CD4-positive, alpha-beta T cell treated with Interleukin-10 for 1 hour (primary cell): ENCODE data around the gene NALCN.

ENCODE experiments used
- DNase-seq: peaks from one replicate; pipeline ENCODE4 v3.0.0-alpha.2; 2020

The NALCN gene

DNA sequence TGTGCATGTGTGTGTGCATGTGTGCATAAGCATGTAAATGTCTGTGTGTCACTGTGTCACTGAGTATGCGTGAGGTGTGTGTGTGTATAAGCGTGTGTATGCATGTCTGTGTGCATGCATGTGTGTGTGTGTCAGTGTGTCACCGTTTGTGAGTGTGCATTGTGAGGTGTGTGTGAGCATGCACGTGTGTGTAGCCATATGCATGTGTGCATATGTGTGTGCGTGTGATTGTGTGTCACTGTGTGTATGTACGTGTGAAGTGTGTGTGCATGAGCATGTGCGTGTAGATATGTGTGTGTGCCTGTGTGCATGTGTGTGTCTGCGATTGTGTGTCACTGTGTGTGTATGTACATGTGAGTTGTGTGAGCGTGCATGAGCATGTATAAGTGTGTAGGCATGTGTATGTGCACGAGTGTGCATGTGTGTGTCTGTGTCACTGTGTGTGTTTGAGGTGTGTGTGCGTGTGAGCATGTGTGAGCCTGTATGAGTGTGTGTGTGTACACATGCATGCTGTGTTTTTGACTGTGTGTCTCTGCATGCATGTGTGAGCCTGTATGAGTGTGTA lies 144.5 kb downstream of the NALCN start:
- DNase-seq = no peak

DNA sequence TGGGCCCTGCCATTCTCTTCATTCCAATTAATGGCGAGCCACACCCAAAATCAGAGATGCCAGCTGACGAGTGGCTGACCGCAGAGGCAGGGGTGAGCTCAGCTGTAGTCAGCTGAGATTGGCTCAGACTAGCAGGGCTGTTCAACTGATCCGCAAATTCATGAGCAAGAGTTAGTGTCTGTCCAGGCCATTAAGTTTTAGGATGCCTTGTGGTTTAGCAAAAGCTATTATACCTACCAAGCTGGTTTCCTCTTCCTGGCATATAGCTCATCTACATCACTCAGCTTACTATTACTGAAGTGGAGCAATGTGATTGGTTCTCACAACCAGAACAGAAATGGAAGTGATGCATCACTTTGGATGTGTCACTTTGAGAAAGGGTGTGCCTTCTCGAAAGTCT lies 148.7 kb downstream of the NALCN start:
- DNase-seq = no peak

DNA sequence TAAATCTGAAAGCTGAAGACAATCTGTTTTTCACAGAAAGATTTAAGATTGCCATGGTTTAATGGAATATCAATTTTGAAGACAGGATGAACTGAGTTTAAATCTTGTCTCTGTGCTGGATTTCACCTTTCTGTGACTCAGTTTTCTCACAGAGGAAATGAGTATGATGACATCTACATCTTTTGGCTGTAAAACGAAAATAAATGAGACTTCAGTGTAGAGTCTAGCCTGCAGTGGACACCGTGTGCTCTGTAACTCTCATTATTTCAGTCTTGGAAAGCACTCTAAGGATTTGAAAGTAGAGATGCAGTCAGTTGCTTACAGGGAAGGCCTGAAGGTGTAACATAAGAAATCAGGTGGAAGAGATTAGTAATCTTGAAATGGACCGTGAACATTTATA lies 150.4 kb downstream of the NALCN start:
- no peak for DNase-seq

DNA sequence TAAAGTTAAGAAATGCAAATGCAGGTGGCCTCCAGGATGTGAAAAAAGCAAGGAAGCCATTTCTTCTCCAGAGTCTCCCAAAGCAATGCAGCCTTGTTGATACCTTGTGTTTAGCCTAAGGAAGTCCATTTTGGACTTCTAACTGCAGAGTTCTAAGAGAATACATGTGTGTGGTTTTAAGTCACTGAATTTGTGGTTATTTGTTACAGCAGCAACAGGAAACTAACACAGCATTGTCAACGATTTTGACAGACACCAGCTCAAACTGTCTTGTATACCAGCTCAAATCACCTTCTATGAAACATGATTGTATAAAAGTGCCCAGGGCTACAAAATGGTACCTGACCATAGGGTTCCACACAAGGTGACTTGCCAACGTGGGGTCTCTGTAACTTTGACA lies 151.4 kb downstream of the NALCN start:
- DNase-seq = no peak

DNA sequence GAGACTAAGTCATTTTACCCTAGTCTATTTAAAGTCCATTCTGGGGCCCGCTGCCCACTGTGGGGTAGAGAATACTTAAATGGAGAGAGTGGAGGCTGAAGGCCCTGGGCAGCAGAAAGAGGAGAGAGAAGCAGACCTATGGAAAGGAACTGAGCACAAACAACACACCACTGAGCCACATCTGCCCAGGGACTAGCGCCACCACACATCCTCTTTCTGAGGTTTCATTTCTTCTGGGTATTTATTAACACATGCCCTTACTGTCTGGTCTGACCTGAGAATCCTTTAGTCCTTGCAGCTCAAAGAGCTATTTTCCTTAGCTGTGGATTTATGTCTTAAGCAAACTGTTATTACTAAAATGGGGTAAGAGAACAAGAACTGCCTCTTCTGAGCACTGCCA lies 154.0 kb downstream of the NALCN start:
- DNase-seq = no peak

DNA sequence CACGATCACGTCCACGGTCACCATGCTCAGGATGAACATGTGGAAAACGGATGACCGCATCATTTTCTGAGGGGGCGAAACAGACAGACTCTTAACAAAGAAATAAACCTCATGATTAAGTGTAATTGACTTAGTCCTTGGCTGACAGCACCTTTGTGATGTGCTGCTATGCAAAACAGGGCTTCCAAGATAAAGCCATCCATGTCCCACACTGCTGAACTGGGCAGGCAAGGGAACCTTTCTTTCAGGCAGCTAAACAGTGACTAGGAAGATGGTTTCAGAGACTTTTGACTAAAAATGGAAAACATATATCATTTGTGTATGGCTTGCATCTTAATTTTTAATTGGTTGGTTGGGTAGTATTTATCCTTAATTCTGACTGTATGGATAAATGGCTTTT lies 157.8 kb downstream of the NALCN start:
- DNase-seq = no peak

DNA sequence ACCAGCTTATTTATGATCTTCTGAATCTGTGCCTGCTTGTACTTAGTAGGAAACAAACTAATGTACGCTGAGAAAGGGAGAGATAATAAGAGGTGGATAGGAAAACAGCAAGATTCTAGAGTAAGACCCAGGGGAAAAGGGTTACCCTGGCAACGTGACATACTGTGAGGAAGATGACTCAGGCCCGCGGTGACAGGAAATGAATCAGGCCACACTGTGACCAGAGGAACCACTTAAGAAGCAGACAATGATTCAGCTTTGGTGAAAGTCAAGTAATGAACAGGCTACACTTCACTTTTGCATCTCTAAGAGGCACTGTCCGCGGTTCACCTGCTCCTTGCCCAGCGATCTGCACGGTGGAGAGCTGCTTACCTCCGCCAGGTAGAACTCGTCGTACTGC lies 158.2 kb downstream of the NALCN start:
- DNase-seq = peak; percentile 15

DNA sequence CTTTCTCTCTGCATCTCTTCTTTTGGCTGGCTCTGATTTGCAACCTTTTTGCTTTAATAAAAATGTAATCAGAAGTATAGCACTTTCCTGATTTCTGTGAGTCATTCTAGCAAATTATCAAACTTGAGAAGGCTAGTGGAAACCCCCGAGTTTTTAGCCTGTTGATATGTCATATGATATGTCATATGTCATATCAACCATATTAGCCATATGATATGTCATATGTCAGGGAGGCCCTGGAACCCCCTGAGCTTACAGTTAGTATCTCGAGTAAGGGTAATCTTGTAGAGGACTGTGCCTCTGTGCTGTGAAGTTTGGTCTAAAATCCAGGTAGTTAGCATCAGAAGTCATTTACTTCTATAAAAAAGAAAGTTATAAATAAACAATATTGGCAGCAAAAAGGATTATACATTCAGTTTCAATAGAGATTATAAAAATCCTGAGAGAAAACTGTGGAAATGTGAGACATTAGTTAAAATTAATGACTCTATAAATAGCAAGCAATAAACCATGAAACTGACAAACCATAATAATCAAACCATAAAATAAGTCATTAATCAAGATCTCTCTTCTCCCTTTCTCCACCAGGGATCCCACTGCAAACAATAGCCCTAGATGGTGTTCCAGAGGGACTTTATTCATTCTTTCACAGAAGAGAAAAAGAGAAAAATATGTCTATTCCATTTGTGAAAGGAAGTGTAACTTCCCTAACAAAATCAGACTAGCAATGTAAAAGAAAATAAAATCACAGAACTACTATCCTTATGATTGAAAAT lies 167.4 kb downstream of the NALCN start:
- DNase-seq = no peak

DNA sequence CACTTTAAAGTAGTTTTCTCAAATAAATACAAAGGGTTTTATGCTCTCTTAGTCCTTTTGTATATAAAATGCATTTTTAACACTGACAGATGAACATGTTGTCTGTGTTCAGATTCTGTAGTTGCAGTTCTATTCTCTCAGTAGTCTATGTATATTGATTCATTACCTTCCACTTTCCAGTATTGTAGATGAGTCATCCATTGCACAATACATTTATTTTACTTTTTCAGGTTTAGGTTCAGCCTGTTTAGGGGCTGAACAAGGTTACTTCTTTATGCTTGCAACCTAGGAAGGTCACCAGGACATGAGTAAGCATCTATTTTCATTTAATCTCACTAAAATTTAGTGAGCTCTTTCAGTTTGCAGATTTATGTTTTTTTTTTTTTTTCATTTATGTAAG lies 173.6 kb downstream of the NALCN start:
- DNase-seq = no peak

DNA sequence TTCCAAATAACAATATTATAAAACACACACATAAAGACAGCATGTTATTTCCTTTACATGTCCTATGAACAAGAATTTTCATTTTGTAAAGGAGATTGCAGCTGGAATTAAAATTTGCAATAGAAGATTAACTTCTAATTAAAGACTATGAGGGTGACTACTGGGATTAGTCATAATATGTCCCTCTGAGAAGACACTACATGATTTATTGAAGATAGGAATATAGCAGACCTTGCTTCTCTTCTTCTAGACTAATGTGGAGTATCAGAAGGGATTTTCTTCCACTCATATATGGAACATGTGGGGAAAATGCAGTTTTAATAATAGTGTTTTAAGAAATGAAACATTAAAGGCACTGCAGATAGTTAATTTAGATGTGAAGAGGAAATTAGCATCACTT lies 177.8 kb downstream of the NALCN start:
- DNase-seq = no peak

DNA sequence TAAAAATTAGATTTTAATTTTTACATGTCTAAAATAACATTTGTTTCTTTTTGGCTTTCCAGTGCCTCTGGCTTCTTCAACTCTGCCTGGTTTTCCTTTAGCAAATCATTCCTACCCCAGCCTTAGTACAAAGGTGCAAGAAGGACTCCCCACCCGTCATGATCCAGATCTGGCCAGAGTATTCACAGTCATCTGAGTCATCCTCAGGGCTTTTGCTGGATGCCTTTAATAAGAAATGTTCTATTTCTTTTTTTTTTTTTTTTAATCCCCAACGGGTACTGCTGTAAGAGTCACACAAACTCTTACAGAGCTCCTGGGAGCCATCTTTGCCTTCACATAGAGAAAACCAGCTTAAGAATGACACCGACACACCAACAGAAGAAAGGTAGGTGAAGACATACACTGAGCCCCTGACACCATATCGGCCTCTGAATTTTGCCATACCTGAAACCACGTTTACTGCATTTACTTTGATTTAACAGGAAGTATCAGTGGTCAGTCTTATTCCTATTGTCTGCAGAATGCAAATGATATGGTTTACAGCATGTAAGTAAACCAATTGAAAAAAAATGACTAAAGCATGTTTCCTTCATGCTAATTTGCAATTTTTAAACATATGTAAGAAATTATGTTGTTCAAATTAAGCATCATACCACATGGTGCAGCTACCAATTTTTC lies 184.4 kb downstream of the NALCN start:
- DNase-seq = no peak

DNA sequence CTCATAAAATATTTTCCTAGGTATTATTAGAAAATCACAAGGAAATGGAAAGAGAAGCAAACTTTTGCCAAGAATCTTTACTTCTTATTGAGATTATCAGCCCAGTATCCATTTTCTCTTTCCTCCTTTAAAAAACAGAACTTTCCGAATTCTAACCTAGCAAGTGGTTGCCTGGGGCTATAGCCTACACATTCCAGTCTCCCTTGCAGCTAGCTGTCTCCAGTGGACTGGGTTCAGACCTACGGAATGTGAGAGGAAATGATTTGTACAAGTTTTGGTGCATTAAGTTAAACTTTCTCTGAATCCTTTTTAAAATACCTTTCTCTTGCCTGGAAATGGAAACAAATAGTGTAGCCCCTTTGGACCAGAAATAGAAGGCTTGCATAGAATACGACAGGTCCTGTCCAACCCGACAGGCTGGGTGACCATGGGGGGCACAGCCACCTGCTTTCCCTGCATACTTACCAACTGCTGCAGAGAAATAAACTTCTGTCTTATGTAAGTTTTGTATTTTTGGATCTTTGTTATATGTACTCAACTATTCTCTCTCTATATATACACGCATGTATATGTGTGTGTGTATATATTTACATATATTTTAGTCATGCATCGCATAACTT lies 185.9 kb downstream of the NALCN start:
- DNase-seq = no peak

DNA sequence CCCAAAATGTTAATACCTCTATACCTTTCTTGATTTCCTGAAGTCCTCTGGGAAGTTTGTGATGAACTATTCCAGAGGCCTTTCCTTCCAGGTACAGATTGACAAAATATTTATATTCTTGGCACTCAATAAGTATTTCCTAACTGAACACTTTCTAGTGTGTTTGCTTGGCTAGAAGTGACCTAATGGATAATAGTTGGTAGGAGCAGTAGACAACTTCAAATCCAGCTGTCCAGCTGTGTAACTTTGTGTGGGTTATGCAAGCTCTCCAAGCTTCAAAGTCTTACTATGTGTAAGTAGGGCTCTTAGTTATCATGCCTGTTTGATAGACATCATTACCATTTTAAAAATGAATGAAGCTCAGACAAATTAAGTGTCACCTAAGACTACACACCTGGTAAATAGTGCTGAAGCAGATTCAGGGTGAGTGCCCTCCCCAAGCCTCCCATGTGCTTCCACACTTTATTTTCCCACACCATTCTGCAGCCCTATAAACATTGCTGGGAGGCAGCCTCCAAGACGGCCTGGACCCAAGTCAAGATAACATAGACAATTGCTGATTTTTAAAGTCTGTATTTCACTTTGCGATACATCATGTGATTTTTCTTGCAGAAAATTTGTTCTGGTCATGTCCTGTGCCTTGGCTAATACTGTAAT lies 196.6 kb downstream of the NALCN start:
- no peak for DNase-seq

DNA sequence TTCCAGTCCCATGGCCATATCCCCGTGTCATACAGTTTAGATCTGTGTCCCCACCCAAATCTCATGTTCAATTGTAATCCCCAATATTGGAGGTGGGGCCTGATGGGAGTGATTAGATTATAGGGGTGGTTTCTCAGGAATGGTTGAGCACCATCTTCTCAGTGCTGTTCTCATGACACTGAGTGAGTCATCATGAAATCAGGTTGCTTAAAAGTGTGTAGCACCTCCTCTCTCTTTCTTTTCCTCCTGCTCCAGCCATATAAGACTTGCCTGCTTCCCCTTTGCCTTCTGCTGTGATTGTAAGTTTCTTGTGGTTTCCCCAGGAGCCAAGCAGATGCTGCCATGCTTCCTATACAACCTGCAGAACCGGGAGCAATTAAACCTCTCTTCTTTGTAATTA lies 197.8 kb downstream of the NALCN start:
- DNase-seq = no peak

DNA sequence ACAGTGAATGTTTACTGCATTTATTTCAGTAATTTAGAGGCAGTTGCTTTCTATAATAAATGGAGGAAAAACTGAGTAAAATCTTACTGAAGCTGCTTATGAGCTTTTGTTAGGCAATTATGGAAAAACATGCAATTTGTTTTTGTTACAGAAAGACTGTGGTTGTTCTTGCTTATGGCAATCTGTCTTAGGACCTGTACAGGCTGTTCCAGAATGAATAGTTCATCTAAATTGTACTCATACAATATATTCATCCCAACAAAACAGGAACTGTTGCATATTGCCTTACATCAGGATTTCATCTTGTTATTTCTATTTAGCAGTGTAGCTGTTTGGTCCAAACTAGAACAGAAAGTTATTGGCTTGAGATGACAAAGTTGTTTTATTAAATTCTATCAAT lies 199.2 kb downstream of the NALCN start:
- DNase-seq = no peak

DNA sequence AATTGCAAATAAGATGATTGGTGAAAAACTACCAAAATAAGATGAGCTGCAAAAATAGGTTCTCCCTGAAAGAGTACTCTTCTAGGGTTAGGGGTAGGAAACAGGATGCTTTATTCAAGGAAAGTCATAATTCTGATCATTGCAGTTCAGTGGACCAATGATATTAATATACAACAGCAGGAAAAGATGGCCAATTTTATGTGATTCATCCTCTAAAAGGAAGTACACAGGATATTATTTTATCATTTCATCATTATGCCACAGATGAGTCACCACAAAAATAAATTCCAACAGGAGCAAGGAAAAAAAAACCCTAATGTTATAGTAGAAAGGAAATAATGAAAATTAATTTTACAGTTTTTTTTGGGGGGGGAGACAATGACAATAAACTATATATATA lies 205.0 kb downstream of the NALCN start:
- DNase-seq = no peak

DNA sequence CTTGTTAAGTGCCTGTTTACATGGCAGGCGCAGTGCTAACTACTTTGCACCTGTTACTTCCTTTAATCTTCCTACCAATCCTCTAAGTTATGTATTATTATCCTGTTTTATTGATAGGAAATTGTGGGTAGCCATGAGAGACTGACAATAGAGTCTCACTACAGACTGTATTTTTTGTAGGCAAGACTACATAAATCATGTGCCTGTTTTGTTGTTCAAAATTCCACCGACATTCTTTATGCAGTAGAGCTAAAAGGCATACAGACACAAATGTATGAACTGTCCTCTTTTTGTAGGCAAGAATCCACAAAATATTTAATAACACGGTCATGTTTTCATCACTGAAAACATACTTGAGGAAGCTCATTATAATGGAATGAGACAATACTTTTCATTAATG lies 205.5 kb downstream of the NALCN start:
- DNase-seq = no peak

DNA sequence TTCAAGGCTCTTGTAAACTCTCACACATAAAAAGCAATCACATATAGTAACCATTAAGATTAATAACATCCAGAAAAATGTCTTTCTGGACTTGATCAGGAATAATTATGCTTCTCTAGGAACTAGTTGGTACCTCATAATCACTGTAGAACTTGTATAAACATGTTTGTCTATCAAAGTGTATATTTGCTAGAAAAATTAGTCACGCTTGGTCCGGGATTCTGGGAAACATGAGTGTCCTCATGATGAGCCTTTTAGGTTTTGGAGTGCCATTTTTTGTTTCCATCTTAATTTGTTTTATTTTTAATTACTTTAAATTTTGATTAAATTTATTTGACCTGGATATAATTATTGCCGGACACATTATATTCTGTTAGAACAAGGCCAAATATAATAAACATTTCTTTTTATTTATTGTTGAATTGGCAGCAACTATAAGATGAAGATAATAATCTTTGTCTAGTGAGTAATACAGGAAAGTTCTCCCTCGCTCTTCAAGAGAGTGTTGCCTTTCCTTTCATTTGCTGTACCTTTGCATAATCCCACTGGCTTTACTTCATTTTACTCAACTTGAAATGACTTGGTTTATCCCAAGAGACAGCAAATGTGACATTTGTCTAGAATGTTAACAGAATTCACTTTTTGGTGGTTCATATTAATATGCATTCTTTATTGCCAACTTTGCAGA lies 207.0 kb downstream of the NALCN start:
- no peak for DNase-seq

DNA sequence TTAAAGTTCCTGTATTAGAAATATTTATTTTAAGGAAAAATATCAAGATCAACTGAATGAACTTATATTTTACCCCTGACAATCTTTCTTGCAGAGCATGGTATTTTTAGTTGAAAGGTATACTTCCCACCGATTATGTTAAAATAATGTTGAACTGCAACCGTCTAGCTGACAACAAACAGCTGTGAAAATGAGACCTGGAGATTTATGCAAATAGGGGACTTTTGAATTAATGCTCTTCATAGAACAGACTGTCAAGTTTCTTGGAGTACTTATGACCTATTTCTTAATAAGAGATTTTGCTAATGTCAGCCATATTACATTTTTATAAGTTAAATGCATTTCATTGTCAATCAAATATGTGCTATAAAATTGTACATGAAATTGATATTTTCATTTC lies 210.9 kb downstream of the NALCN start:
- no peak for DNase-seq

DNA sequence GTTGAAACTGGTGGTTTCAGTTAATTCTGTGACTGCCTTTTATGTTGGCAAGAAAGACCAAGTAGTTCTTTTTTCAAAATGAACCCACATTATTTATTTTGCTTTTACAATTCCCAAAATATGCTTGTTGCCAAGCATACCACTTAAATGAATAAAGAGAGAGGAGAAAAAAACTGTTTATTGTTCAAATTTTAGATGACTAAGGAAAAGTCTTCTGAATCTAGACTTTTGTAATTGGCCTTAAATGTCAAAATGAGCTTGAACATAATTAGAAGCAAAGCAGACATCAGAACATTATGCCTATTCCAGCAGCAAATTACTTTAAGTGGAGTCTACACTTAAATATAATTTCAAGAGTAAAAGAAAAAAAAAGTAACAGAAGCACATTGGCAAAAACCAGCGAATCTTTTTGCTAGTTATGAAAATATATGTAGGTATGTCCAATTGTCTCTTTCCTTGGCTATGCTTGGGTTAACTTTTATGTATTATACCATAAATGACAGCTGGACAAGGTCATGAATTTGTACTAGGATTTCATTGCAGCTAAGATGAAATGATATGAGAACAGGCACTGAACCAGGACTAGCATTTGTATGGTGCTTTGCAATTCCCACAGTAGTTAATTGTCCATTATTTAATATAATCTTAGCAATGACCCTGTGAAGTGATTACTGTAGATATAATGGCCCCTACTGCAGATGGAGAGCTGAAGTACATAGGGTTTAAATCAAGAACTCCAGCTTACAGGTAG lies 211.9 kb downstream of the NALCN start:
- DNase-seq = no peak

DNA sequence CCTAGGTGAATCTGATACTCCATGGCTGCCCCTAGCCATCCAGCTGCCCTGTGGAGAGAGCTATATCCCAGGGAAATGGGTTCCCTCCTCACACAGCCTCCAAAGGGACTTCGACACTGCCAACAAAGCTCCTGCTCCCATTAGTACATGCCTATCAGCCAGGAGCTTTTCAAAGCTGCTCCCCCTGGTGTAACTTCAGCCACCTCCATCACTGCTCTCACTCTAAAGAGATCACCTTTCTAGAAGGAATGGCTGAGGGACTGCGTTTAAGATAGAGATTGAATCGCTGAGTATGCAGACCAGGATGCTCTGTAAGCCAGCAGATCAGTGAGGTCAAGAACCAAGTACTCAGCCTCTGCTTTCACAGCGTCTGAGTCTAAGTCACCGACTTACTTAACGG lies 213.7 kb downstream of the NALCN start:
- DNase-seq = no peak

DNA sequence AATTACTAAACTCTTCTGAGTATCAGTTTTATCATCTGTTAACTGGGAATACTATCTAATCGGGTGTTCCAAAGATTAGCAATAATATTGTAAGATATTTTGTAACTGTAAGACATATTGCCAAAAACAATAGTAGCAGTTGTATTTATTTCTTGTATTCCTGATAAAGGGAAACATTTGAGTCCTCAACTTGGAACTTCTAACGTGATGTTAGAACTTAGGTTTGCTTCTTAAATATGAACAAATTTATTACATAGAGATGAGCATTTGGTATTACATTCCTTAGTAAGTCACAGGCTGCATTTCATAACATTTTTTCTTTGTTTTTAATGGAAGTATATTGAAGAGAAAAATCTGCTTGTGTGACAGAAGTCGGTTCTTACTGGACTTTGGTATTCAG lies 225.3 kb downstream of the NALCN start:
- no peak for DNase-seq
